Panc1 (cell line): ENCODE data around the gene BABAM2. TPM values are rescaled to one million over a fixed set of nuclear protein-coding genes. Genes with fewer than 3 reads are reported as not detected.
"Not testable (repeated sequence)": the region's sequence is repeated elsewhere in the genome, so short reads cannot be mapped to it uniquely, and the experiment has no call there.

Experiments used
- ATAC-seq: fragments of 200-7000 bp; cut with Tn5 transposase; 2 replicates; pipeline ENCODE4 v1.9.1; 2020; ENCODE audit warnings: mild to moderate bottlenecking, moderate library complexity
- BruUV-seq: library from RNA; stranded (reverse); fragments of 400-500 nt; replicated peaks from 2 replicates; lab custom pipeline; 2021; lab: Mats Ljungman, UMichigan
- CTCF ChIA-PET: fragments of 300-600 bp; sonication (Branson Sonifier 250); formaldehyde crosslinking; loops from one replicate; lab custom pipeline; 2022; ENCODE audit warnings: antibody characterized with exemption; lab: Charles Lee
- POLR2A ChIA-PET: fragments of 300-600 bp; sonication (Branson Sonifier 250); formaldehyde crosslinking; loops from one replicate; lab custom pipeline; 2022; ENCODE audit warnings: antibody characterized with exemption; lab: Charles Lee
- DNase-seq: peaks from one replicate; pipeline ENCODE4 v3.0.0-alpha.2; 2010; ENCODE audit warnings: low read depth, low spot score
- H3K27ac ChIP-seq: 2 replicates; pipeline ENCODE4 v1.5.1; 2011; ENCODE audit warnings: mild to moderate bottlenecking, low read length, inconsistent platforms
- H3K27me3 ChIP-seq: fragments of 200-500 bp; sonication (Bioruptor generic); 2 replicates; pipeline ENCODE4 v1.6.0; 2014; ENCODE audit warnings: low read length, inconsistent platforms; ENCODE audit not compliant: control insufficient read depth, insufficient read depth
- H3K36me3 ChIP-seq: fragments of 200-500 bp; sonication (Bioruptor generic); 2 replicates; pipeline ENCODE4 v1.5.1; 2014; ENCODE audit warnings: inconsistent platforms, mild to moderate bottlenecking, low read length, moderate library complexity; ENCODE audit not compliant: control insufficient read depth, insufficient read depth
- H3K4me1 ChIP-seq: 2 replicates; pipeline ENCODE4 v1.5.1; 2011; ENCODE audit warnings: inconsistent platforms, mild to moderate bottlenecking, low read length, moderate library complexity; ENCODE audit not compliant: control insufficient read depth, insufficient read depth
- H3K4me3 ChIP-seq, 2 experiments: 2 replicates each; pipeline ENCODE4 v1.5.1; 2011 to 2012; ENCODE audit warnings: low read depth in 2 of 2, low read length in 2 of 2, mild to moderate bottlenecking in 2 of 2, inconsistent platforms in 1 of 2, moderate library complexity in 1 of 2
- H3K9me3 ChIP-seq: fragments of 200-500 bp; sonication (Bioruptor generic); 2 replicates; pipeline ENCODE4 v1.5.1; 2014; ENCODE audit warnings: low read depth, mild to moderate bottlenecking, inconsistent platforms, low read length, moderate library complexity; ENCODE audit not compliant: control insufficient read depth, insufficient read depth
- CTCF ChIP-seq: fragments of 450-650 bp; IDR thresholded peaks from 2 replicates; pipeline ENCODE4 v1.5.1; 2017; ENCODE audit warnings: mild to moderate bottlenecking
- POLR2AphosphoS5 ChIP-seq: IDR thresholded peaks from 2 replicates; pipeline ENCODE4 v1.6.1; 2012; ENCODE audit warnings: mild to moderate bottlenecking, low read depth, low read length, moderate library complexity
- REST ChIP-seq, 2 experiments: IDR thresholded peaks; 2 replicates each; pipeline ENCODE4 v1.6.1; 2011 to 2012; ENCODE audit warnings: low read depth in 2 of 2, control low read depth in 1 of 2, low read length in 1 of 2, mild to moderate bottlenecking in 1 of 2, moderate library complexity in 1 of 2; ENCODE audit not compliant: insufficient read depth in 1 of 2
- SIN3A ChIP-seq: IDR thresholded peaks from 2 replicates; pipeline ENCODE4 v1.6.1; 2012; ENCODE audit warnings: low read depth, mild to moderate bottlenecking, low read length, moderate library complexity, borderline replicate concordance; ENCODE audit not compliant: insufficient read depth
- TCF7L2 ChIP-seq: IDR thresholded peaks from 2 replicates; pipeline ENCODE4 v1.6.1; 2011; ENCODE audit warnings: mild to moderate bottlenecking, low read depth, low read length, inconsistent platforms
- in situ Hi-C: cut with HindIII; loops from 2 replicates; pipeline ENCODE4 v1.10.0; 2016; ENCODE audit warnings: low sequenced_read_pairs, low pct_unique_long_range_greater_than_20kb
- intact Hi-C: fragments of 100-400 bp; cut with micrococcal nuclease; formaldehyde crosslinking; loops from one replicate; pipeline ENCODE4 v1.10.0; 2022; ENCODE audit not compliant: unreplicated experiment
- total RNA-seq: library from RNA; stranded (reverse); gene quantifications from one replicate; pipeline ENCODE4 v1.2.1, GENCODE V29; 2021; ENCODE audit not compliant: unreplicated experiment

Gene BABAM2
- total RNA-seq, 1 experiment from 2014 or later, result 31.2 TPM

GRCh38 chr2:28011322-28011737, 120.8 kb downstream of the BABAM2 start:
- H3K27me3 ChIP-seq, result no peaks in the 10 kb centered on the region
- in situ Hi-C loops (no loop called here), intact Hi-C loops (no loop called here)
- H3K27ac ChIP-seq, result no peak overlapping the region
- no peak for TF ChIP-seq TCF7L2
- TF ChIP-seq SIN3A, result no peak
- no peak for TF ChIP-seq CTCF
- TF ChIP-seq POLR2AphosphoS5, result no peak
- TF ChIP-seq REST (IDR thresholded peaks at IDR 0.05; ENCODE audit: insufficient read depth in 1 of 2, low read depth in 2 of 2, low read length in 1 of 2), result no peak
- ChIA-PET CTCF (no interaction called here), POLR2A (no interaction called here)
- H3K4me1 ChIP-seq, result no peaks in the 10 kb centered on the region
- DNase-seq (no peak), ATAC-seq (no peak)
- no peaks in the 10 kb centered on the region for H3K9me3 ChIP-seq
- H3K36me3 ChIP-seq, result no peaks in the 10 kb centered on the region
- BruUV-seq, result no TSS peak
- H3K4me3 ChIP-seq, result no peak overlapping the region

- H3K36me3 ChIP-seq, H3K27me3 ChIP-seq, H3K4me3 ChIP-seq, POLR2A ChIA-PET, H3K27ac ChIP-seq, intact Hi-C loops, DNase-seq, in situ Hi-C loops, ATAC-seq, H3K9me3 ChIP-seq, BruUV-seq, CTCF ChIA-PET, H3K4me1 ChIP-seq: not testable (repeated sequence)
Measured at GRCh38 chr2:28018474-28018873, 127.9 kb downstream of the BABAM2 start.

GRCh38 chr2:28019521-28019920, 129.0 kb downstream of the BABAM2 start:
- ATAC-seq, CTCF ChIA-PET, intact Hi-C loops, H3K4me1 ChIP-seq, in situ Hi-C loops, BruUV-seq, H3K27me3 ChIP-seq, H3K36me3 ChIP-seq, H3K4me3 ChIP-seq, H3K9me3 ChIP-seq, H3K27ac ChIP-seq, DNase-seq, POLR2A ChIA-PET: not testable (repeated sequence)
